Measurements from ENCODE around the gene GSTO1.

Gene GSTO1

GRCh38 chr10:104254493-104255310 is at the start of gene GSTO1:
TSS of gene GSTO1 (plus strand) at chr10:104254892. CDS start at chr10:104254929, 37 bp downstream.
- H3K9me3 ChIP-seq (ENCODE audit: low read depth, low read length) = no peaks in the 10 kb centered on the region
- peak within 1 kb of the TSS; percentile 81 for H3K4me3 ChIP-seq
- H3K9ac ChIP-seq (ENCODE audit: insufficient read length) = peak within 1 kb of the TSS; percentile 85
- peak within 1 kb of the TSS; percentile 25; the same call in 1 of the 2 replicates for H3K27ac ChIP-seq
- H3K36me3 ChIP-seq (ENCODE audit: insufficient read depth, low read length) = peaks cover 15% of the 10 kb centered on the region; the same call in 1 of the 2 replicates
- TF ChIP-seq EZH2 (IDR thresholded peaks at IDR 0.05) = no peak
- TF ChIP-seq POLR2AphosphoS5 (IDR thresholded peaks at IDR 0.05; ENCODE audit: borderline replicate concordance, low read depth, low read length) = peak; percentile 66
- TF ChIP-seq FOXP2 (optimal IDR thresholded peaks at IDR 0.05; ENCODE audit: control extremely low read depth, extremely low read length, insufficient read depth) = no peak
- no peak for DNase-seq (ENCODE audit: low read depth, low spot score)

DNA sequence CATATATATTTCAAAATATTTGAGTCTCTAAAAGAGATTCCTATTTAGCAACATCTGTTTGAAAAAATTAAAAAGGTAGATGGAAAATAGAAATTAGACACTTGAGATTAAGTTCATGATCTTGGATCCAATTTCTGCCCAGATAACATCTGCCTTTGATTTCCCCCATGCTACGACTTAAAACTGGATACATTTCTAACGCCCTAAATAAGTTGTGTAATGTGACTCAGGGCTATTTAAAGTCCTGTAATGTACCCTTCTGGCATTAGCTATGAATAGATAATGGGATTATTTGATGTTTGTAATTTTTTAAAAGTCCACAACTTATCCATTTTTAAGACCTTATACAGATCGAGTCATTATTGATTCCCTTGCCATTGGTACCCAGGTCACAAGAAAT is 46.0 kb upstream of the GSTO1 start:
- no peak overlapping the region for H3K4me3 ChIP-seq
- no peak overlapping the region for H3K9ac ChIP-seq (ENCODE audit: insufficient read length)
- DNase-seq (ENCODE audit: low read depth, low spot score) = no peak
- TF ChIP-seq POLR2AphosphoS5 (IDR thresholded peaks at IDR 0.05; ENCODE audit: borderline replicate concordance, low read depth, low read length) (no peak), EZH2 (IDR thresholded peaks at IDR 0.05) (no peak), FOXP2 (optimal IDR thresholded peaks at IDR 0.05; ENCODE audit: control extremely low read depth, extremely low read length, insufficient read depth) (no peak)
- no peaks in the 10 kb centered on the region for H3K9me3 ChIP-seq (ENCODE audit: low read depth, low read length)
- H3K27ac ChIP-seq = no peak overlapping the region
- no peaks in the 10 kb centered on the region for H3K36me3 ChIP-seq (ENCODE audit: insufficient read depth, low read length)

- no peak for DNase-seq (ENCODE audit: low read depth, low spot score)
- Histone ChIP-seq H3K9me3 (ENCODE audit: low read depth, low read length) (no peaks in the 10 kb centered on the region), H3K36me3 (ENCODE audit: insufficient read depth, low read length) (no peaks in the 10 kb centered on the region), H3K9ac (ENCODE audit: insufficient read length) (no peak overlapping the region), H3K4me3 (no peak overlapping the region), H3K27ac (no peak overlapping the region)
- TF ChIP-seq FOXP2 (optimal IDR thresholded peaks at IDR 0.05; ENCODE audit: control extremely low read depth, extremely low read length, insufficient read depth) = no peak
- no peak for TF ChIP-seq EZH2 (IDR thresholded peaks at IDR 0.05)
- TF ChIP-seq POLR2AphosphoS5 (IDR thresholded peaks at IDR 0.05; ENCODE audit: borderline replicate concordance, low read depth, low read length) = no peak
Observed at GRCh38 chr10:104209575-104210198, 45.0 kb upstream of the GSTO1 start.

DNA sequence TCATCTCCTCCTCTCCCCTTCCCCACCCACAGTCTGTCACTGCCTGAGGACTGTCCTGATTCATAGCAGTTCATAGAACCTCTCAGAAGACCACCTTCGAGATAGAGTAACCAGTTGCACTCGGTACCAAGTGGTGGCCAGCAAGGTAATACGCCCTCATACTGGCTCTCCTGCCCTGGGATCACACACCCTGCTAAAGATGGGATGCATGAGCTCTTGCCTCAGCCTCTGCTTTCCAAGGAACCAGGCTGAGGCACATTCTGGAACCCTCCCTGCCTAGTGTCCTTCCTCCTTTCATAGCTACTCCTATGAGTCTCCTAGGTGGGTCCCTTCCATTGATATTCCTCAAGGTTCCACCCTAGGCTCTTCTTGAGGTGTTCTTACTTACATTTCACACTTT is 38.1 kb upstream of the GSTO1 start:
- H3K4me3 ChIP-seq = no peak overlapping the region
- no peaks in the 10 kb centered on the region for H3K9me3 ChIP-seq (ENCODE audit: low read depth, low read length)
- no peak for TF ChIP-seq EZH2 (IDR thresholded peaks at IDR 0.05)
- no peak for TF ChIP-seq POLR2AphosphoS5 (IDR thresholded peaks at IDR 0.05; ENCODE audit: borderline replicate concordance, low read depth, low read length)
- no peak for TF ChIP-seq FOXP2 (optimal IDR thresholded peaks at IDR 0.05; ENCODE audit: control extremely low read depth, extremely low read length, insufficient read depth)

DNA sequence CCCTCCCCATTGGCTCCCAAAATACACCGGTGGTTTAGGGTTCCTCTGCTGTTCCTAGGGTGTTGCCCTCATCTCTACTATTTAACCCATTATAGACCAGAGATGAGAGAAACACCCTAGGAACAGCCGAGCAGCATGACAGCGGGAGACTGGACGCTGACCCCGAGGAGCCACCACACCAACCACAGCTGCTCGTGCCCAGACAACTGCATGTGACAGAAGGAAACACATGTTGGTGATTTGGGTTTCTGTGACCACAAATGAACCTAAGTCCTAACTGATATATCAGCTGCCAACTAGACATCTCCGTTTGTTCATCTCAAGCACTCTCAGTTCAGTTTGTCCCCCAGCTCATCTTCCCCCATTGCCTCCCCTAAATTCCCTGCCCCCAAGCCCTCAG is 35.9 kb upstream of the GSTO1 start:
- Histone ChIP-seq H3K36me3 (ENCODE audit: insufficient read depth, low read length) (no peaks in the 10 kb centered on the region), H3K9ac (ENCODE audit: insufficient read length) (no peak overlapping the region)
- no peak for DNase-seq (ENCODE audit: low read depth, low spot score)

More for the DNA sequence above, 38.1 kb upstream of the GSTO1 start:
- no peak for DNase-seq (ENCODE audit: low read depth, low spot score)
- Histone ChIP-seq H3K27ac (no peak overlapping the region), H3K9ac (ENCODE audit: insufficient read length) (no peak overlapping the region), H3K36me3 (ENCODE audit: insufficient read depth, low read length) (no peaks in the 10 kb centered on the region)

GRCh38 chr10:104220522-104220921 is 34.2 kb upstream of the GSTO1 start:
- Histone ChIP-seq H3K27ac (no peak overlapping the region), H3K4me3 (no peak overlapping the region)
- no peak for TF ChIP-seq FOXP2 (optimal IDR thresholded peaks at IDR 0.05; ENCODE audit: control extremely low read depth, extremely low read length, insufficient read depth)
- no peak for TF ChIP-seq EZH2 (IDR thresholded peaks at IDR 0.05)

More for the DNA sequence above, 35.9 kb upstream of the GSTO1 start:
- TF ChIP-seq POLR2AphosphoS5 (IDR thresholded peaks at IDR 0.05; ENCODE audit: borderline replicate concordance, low read depth, low read length) = no peak
- TF ChIP-seq EZH2 (IDR thresholded peaks at IDR 0.05) = no peak
- Histone ChIP-seq H3K27ac (no peak overlapping the region), H3K4me3 (no peak overlapping the region), H3K9me3 (ENCODE audit: low read depth, low read length) (no peaks in the 10 kb centered on the region)

DNA sequence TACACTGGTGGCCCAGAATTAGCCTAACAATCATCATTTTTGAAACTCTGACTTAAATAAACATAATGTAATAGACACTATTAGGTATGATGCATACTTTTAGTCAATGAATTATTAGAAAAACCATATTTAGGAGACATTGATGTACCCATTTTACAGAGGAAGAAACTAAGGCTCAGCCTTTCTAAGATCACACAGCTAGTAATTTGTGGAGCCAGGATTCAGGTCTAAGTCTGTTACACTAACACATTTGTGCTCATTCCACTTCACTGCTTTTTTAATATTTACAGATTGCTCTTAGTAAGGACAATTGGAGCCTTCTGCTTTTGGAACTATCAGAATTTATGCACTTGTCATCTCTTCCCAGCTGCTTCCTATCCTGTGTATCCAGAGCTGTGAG is 31.4 kb upstream of the GSTO1 start:
- no peak for DNase-seq (ENCODE audit: low read depth, low spot score)
- Histone ChIP-seq H3K27ac (no peak overlapping the region), H3K9me3 (ENCODE audit: low read depth, low read length) (no peaks in the 10 kb centered on the region), H3K9ac (ENCODE audit: insufficient read length) (no peak overlapping the region), H3K4me3 (no peak overlapping the region), H3K36me3 (ENCODE audit: insufficient read depth, low read length) (no peaks in the 10 kb centered on the region)
- TF ChIP-seq FOXP2 (optimal IDR thresholded peaks at IDR 0.05; ENCODE audit: control extremely low read depth, extremely low read length, insufficient read depth) (no peak), EZH2 (IDR thresholded peaks at IDR 0.05) (no peak), POLR2AphosphoS5 (IDR thresholded peaks at IDR 0.05; ENCODE audit: borderline replicate concordance, low read depth, low read length) (no peak)

More at GRCh38 chr10:104220522-104220921, 34.2 kb upstream of the GSTO1 start:
- Histone ChIP-seq H3K9me3 (ENCODE audit: low read depth, low read length) (no peaks in the 10 kb centered on the region), H3K36me3 (ENCODE audit: insufficient read depth, low read length) (no peaks in the 10 kb centered on the region), H3K9ac (ENCODE audit: insufficient read length) (no peak overlapping the region)
- no peak for DNase-seq (ENCODE audit: low read depth, low spot score)

DNA sequence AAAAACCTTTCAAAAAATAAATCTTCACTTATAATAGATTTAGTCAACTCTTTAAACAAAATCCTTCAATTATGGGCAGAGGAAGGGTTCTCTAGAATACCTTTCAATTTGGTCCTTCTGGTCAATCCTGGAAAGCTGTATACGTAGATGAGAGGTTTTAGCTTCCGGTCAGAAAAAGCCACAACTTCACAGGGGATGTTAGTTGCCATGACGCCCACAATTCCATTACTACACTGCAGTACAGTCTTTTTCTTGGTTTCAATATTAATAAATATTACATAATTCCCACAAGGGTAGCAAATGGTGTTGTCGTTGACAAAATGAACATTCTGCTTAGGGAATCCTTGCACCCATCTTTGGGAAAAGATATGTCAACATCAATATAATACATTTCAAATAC is 24.2 kb upstream of the GSTO1 start:
- H3K36me3 ChIP-seq (ENCODE audit: insufficient read depth, low read length) = no peaks in the 10 kb centered on the region
- DNase-seq (ENCODE audit: low read depth, low spot score) = no peak
- no peak overlapping the region for H3K9ac ChIP-seq (ENCODE audit: insufficient read length)
- H3K27ac ChIP-seq = no peak overlapping the region
- no peaks in the 10 kb centered on the region for H3K9me3 ChIP-seq (ENCODE audit: low read depth, low read length)
- TF ChIP-seq POLR2AphosphoS5 (IDR thresholded peaks at IDR 0.05; ENCODE audit: borderline replicate concordance, low read depth, low read length) (no peak), FOXP2 (optimal IDR thresholded peaks at IDR 0.05; ENCODE audit: control extremely low read depth, extremely low read length, insufficient read depth) (no peak), EZH2 (IDR thresholded peaks at IDR 0.05) (no peak)
- no peak overlapping the region for H3K4me3 ChIP-seq

Measured in SK-N-MC (cell line).